K562 (cell line): ENCODE data around the gene CD248. TPM values are rescaled to one million over a fixed set of nuclear protein-coding genes. Genes with fewer than 3 reads are reported as not detected.

ENCODE experiments used
- CBFA2T3 ChIP-seq: fragments of 450-650 bp; IDR thresholded peaks from 2 replicates; pipeline ENCODE4 v1.6.1; 2017
- DIDO1 ChIP-seq: fragments of 450-650 bp; IDR thresholded peaks from 2 replicates; pipeline ENCODE4 v1.6.1; 2016; ENCODE audit warnings: low read depth, missing biosample characterization, missing genetic modification characterization
- DNMT1 ChIP-seq: fragments of 450-650 bp; IDR thresholded peaks from 2 replicates; pipeline ENCODE4 v1.6.1; 2016; ENCODE audit warnings: antibody characterized with exemption, mild to moderate bottlenecking
- RFX1 ChIP-seq: fragments of 450-650 bp; IDR thresholded peaks from 2 replicates; pipeline ENCODE4 v1.6.1; 2016; ENCODE audit warnings: mild to moderate bottlenecking, moderate library complexity
- SNIP1 ChIP-seq: fragments of 450-650 bp; IDR thresholded peaks from 2 replicates; pipeline ENCODE4 v1.7.1; 2017; ENCODE audit warnings: low read depth, mild to moderate bottlenecking
- ZBED1 ChIP-seq: IDR thresholded peaks from 2 replicates; pipeline ENCODE4 v1.6.1; 2014
- ZFX ChIP-seq: sonication (generic); formaldehyde crosslinking; IDR thresholded peaks from 2 replicates; pipeline ENCODE4 v1.8.0; 2022; ENCODE audit warnings: mild to moderate bottlenecking, missing genetic modification reagents, moderate library complexity
- ZNF778 ChIP-seq: fragments of 450-650 bp; formaldehyde crosslinking; IDR thresholded peaks from 2 replicates; pipeline ENCODE4 v1.4.0; 2020; ENCODE audit warnings: mild to moderate bottlenecking, moderate library complexity
- ZNF780A ChIP-seq: fragments of 250-450 bp; sonication (Bioruptor Pico); IDR thresholded peaks from 2 replicates; pipeline ENCODE4 v1.5.0; 2021; ENCODE audit warnings: mild to moderate bottlenecking
- polyA plus RNA-seq, 8 experiments: library from polyadenylated mRNA; depleted of rRNA in 4 of 8; stranded (reverse) in 5 of 8; unstranded in 3 of 8; fragments of >200 nt; fragmentation: Nextera tagmentation in 2 of 8; fragmentation: Illumina TruSeq in 1 of 8; extraction: Ambion mirVana in 2 of 8; extraction: Trizol in 1 of 8; gene quantifications; 2 replicates each; pipeline versions ENCODE4 v1.2.1 to v1.2.3, GENCODE V29; 2011 to 2014; ENCODE audit warnings: inconsistent platforms in 1 of 8, missing spikeins in 1 of 8
- total RNA-seq, 7 experiments: library from RNA; depleted of rRNA in 6 of 7; stranded (reverse); fragments of >200 nt in 6 of 7; fragmentation: Illumina TruSeq in 2 of 7; extraction: Trizol in 2 of 7; gene quantifications; 2 replicates each; pipeline versions ENCODE4 v1.2.1 to v1.2.3, GENCODE V29; 2011 to 2021; ENCODE audit warnings: low replicate concordance in 1 of 7
- TF ChIP-seq, protein P1 (sequence below), 2 experiments: fragments of 450-650 bp; formaldehyde crosslinking in 1 of 2; IDR thresholded peaks; 2 replicates each; pipeline versions ENCODE4 v1.4.0 to v1.6.1; 2014 to 2020; ENCODE audit warnings: mild to moderate bottlenecking in 2 of 2, borderline replicate concordance in 1 of 2, low read depth in 1 of 2
- TF ChIP-seq, protein P2 (sequence below): IDR thresholded peaks from 2 replicates; pipeline ENCODE4 v1.6.1; 2011; ENCODE audit warnings: borderline replicate concordance, low read depth, mild to moderate bottlenecking, moderate library complexity, low read length; ENCODE audit not compliant: insufficient read depth, poor library complexity, severe bottlenecking

CD248 gene
- total and polyA plus RNA-seq, 9 of the 15 experiments (the other 6 are each of a cell fraction or from before 2014, with no cell fraction given), result 0.09 TPM; not detected in 8

DNA sequence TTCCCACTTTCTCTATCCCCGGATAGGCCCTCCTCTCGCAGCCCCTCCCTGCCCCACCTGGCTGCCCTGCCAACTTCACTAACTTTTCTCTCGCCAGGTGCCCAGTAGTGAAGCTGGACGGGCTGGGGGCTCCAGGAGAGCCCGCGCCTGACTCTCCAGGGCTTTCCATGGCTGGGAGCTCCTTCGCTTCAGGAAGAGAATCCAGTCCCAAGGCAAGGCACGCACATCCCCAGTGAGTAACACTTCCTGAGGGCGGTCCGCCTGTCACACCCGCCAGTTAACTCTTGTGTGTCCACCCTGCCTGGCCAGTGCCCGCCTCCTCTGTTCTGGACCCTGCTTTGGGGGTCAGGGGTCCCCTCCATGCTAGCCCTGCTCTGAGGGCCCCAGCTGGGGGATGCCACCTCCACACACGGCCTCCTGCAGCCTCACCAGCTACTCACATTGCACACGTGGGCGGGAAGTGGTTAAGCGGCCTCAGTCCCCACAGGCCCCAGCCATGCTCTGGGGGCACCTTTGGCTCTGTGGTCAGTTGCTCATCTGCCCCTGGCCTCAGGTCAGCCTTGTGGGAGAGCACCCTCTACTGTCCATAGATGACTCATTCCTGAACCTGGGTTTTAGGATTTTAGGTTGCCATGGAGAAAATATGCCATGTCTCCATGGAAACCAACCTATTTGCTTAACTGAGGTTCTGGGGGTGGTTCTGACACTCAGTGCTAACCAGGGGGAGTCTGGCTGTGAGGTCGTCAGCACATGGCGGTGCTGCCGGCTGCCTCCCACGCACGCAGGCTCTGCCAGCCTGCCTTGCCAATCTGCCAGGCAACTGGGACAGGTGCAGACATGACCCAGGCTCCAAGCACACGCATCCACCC, 19.6 kb upstream of the CD248 start, which contains the start of gene RIN1 (continued):
- TF ChIP-seq, protein P1, sequence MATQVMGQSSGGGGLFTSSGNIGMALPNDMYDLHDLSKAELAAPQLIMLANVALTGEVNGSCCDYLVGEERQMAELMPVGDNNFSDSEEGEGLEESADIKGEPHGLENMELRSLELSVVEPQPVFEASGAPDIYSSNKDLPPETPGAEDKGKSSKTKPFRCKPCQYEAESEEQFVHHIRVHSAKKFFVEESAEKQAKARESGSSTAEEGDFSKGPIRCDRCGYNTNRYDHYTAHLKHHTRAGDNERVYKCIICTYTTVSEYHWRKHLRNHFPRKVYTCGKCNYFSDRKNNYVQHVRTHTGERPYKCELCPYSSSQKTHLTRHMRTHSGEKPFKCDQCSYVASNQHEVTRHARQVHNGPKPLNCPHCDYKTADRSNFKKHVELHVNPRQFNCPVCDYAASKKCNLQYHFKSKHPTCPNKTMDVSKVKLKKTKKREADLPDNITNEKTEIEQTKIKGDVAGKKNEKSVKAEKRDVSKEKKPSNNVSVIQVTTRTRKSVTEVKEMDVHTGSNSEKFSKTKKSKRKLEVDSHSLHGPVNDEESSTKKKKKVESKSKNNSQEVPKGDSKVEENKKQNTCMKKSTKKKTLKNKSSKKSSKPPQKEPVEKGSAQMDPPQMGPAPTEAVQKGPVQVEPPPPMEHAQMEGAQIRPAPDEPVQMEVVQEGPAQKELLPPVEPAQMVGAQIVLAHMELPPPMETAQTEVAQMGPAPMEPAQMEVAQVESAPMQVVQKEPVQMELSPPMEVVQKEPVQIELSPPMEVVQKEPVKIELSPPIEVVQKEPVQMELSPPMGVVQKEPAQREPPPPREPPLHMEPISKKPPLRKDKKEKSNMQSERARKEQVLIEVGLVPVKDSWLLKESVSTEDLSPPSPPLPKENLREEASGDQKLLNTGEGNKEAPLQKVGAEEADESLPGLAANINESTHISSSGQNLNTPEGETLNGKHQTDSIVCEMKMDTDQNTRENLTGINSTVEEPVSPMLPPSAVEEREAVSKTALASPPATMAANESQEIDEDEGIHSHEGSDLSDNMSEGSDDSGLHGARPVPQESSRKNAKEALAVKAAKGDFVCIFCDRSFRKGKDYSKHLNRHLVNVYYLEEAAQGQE (IDR thresholded peaks at IDR 0.05; ENCODE audit: borderline replicate concordance), result peak; percentile 65
- TF ChIP-seq, protein P1 (CRISPR knock-in tag; IDR thresholded peaks at IDR 0.05; ENCODE audit: low read depth), result peak; percentile 73
- TF ChIP-seq ZNF780A (CRISPR knock-in tag) (no peak), CBFA2T3 (0 out of 2 replicates have a peak, but pooled peaks have one; percentile 12), ZNF778 (CRISPR knock-in tag) (no peak), DIDO1 (no peak), RFX1 (peak; percentile 96), DNMT1 (no peak), SNIP1 (no peak), ZBED1 (no peak), ZFX (peak; percentile 59)
- TF ChIP-seq, protein P2, sequence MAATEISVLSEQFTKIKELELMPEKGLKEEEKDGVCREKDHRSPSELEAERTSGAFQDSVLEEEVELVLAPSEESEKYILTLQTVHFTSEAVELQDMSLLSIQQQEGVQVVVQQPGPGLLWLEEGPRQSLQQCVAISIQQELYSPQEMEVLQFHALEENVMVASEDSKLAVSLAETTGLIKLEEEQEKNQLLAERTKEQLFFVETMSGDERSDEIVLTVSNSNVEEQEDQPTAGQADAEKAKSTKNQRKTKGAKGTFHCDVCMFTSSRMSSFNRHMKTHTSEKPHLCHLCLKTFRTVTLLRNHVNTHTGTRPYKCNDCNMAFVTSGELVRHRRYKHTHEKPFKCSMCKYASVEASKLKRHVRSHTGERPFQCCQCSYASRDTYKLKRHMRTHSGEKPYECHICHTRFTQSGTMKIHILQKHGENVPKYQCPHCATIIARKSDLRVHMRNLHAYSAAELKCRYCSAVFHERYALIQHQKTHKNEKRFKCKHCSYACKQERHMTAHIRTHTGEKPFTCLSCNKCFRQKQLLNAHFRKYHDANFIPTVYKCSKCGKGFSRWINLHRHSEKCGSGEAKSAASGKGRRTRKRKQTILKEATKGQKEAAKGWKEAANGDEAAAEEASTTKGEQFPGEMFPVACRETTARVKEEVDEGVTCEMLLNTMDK, result no peak
